HuH-7.5 (cell line): ENCODE measurements around the gene FUT8.
"Not testable (repeated sequence)": the region's sequence is repeated elsewhere in the genome, so short reads cannot be mapped to it uniquely, and the experiment has no call there.

ENCODE experiments used
- DNase-seq: peaks from one replicate; pipeline ENCODE4 v3.0.0; 2011; ENCODE audit warnings: low spot score

FUT8 gene

GRCh38 chr14:65623759-65624158, 211.2 kb downstream of the FUT8 start:
- DNase-seq: no peak

- DNase-seq: no peak
These were observed 214.8 kb downstream of the FUT8 start for GRCh38 chr14:65627315-65627714.

GRCh38 chr14:65628664-65629063, 216.1 kb downstream of the FUT8 start:
- no peak for DNase-seq

- no peak for DNase-seq
These were observed 218.5 kb downstream of the FUT8 start for GRCh38 chr14:65631040-65631439.

- DNase-seq: no peak
These were observed 220.0 kb downstream of the FUT8 start for GRCh38 chr14:65632487-65632886.

- DNase-seq: not testable (repeated sequence)
These were observed 221.1 kb downstream of the FUT8 start for GRCh38 chr14:65633666-65634065.

- DNase-seq: no peak
These were observed 225.2 kb downstream of the FUT8 start for GRCh38 chr14:65637780-65638179.

GRCh38 chr14:65639216-65639615, 226.7 kb downstream of the FUT8 start:
- no peak for DNase-seq

GRCh38 chr14:65650826-65651225, 238.3 kb downstream of the FUT8 start:
- DNase-seq: no peak

GRCh38 chr14:65656554-65656953, 244.0 kb downstream of the FUT8 start:
- no peak for DNase-seq

GRCh38 chr14:65658202-65658601, 245.7 kb downstream of the FUT8 start:
- DNase-seq: no peak

GRCh38 chr14:65661865-65662264, 249.3 kb downstream of the FUT8 start:
- DNase-seq: no peak

- no peak for DNase-seq
These were observed 251.9 kb downstream of the FUT8 start for GRCh38 chr14:65664436-65664835.

GRCh38 chr14:65676361-65677014, 264.0 kb downstream of the FUT8 start:
- no peak for DNase-seq

- no peak for DNase-seq
These were observed 273.0 kb downstream of the FUT8 start for GRCh38 chr14:65685572-65685971.

- no peak for DNase-seq
These were observed 274.2 kb downstream of the FUT8 start for GRCh38 chr14:65686761-65687160.

GRCh38 chr14:65689070-65689469, 276.5 kb downstream of the FUT8 start:
- no peak for DNase-seq

GRCh38 chr14:65692566-65692965, 280.0 kb downstream of the FUT8 start:
- not testable (repeated sequence) for DNase-seq

GRCh38 chr14:65696801-65697200, 284.3 kb downstream of the FUT8 start:
- DNase-seq: no peak

GRCh38 chr14:65703521-65703920, 291.0 kb downstream of the FUT8 start:
- no peak for DNase-seq

GRCh38 chr14:65703996-65704395, 291.5 kb downstream of the FUT8 start:
- DNase-seq: no peak

GRCh38 chr14:65704437-65704836, 291.9 kb downstream of the FUT8 start:
- DNase-seq: no peak

- DNase-seq: no peak
These were observed 292.3 kb downstream of the FUT8 start for GRCh38 chr14:65704850-65705249.

- DNase-seq: no peak
These were observed 297.0 kb downstream of the FUT8 start for GRCh38 chr14:65709576-65709975.

- not testable (repeated sequence) for DNase-seq
These were observed 304.3 kb downstream of the FUT8 start for GRCh38 chr14:65716813-65717212.
